Stimulated activated CD8-positive, alpha-beta memory T cell treated with anti-CD3 and anti-CD28 coated beads, Interleukin-2, amount 100 ng/mL, for 1 hour (primary cell): Measurements from ENCODE around the gene CABP5.
"Not testable (repeated sequence)": the region's sequence is repeated elsewhere in the genome, so short reads cannot be mapped to it uniquely, and the experiment has no call there.

Source experiments
- DNase-seq, 2 donors: peaks; one replicate each; pipeline ENCODE4 v3.0.0-alpha.2; 2020; ENCODE audit warnings: low read depth in 2 of 2

Gene CABP5

GRCh38 chr19:48043675-48044258 is at the start of gene CABP5:
TSS of gene CABP5 (minus strand) at chr19:48044079. CDS start at chr19:48043922, 157 bp downstream.
- DNase-seq, result no peak

DNA sequence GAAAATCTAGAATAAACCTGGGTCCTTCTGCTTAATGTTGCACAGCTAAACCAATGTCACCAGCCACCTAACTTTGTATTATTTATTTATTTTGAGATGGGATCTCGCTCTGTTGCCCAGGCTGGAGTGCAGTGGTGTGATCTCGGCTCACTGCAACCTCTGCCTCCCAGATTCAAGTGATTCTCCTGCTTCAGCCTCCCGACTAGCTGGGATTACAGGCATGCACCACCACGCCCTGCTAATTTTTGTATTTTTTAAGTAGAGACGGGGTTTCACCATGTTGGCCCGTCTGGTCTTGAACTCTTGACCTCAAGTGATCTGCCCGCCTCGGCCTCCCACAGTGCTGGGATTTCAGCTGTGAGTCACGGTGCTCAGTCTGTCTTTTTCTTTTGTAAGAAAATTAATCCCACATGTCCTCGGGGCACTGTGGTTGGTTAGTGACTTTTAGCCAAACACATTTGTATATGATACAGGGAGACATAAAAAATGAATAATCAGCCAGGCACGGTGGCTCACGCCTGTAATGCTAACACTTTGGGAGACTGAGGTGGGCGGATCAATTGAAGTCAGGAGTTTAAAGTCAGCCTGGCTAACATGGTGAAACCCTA is 47.3 kb upstream of the CABP5 start:
- not testable (repeated sequence) for DNase-seq

DNA sequence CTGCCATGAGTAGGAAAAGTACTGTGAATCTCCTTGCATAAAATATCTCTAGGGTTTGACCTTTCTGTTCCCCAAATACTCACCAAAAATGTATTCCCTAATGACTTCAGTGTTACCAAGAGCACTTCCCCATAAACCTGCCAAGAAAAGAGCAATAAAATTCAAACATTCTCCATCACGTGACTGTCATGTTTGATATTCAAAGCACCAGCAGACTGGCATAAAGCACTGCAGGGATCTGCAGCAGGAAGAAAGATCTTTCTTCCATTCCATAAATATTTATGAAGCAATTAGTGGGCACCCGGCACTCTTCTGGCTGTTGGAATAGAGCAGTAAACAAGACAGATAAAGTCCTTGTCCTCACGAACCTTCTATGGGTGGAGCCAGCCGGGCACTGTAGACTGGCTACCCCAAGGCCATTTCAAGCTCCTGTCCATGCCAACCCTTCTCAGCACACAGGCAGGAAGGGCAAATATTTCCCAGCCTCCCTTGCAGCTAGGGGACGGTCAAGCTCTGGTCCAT is 46.5 kb upstream of the CABP5 start:
- no peak for DNase-seq

DNA sequence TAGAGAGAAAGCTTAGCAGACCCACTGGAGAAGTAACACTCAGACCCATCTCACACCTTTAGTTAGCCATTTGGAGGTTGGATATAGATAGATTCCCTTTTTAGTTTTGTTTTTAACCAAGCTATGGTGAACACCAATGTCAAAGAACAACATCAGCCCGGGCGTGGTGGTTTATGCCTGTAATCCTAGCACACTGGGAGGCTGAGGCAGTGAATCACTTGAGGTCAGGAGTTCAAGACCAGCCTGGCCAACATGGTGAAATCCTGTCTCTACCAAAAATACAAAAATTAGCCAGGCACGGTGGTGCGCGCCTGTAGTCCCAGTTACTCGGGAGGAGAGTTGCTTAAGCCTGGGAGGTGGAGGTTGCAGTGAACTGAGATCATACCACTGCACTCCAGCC is 45.1 kb upstream of the CABP5 start:
- DNase-seq, result not testable (repeated sequence)

GRCh38 chr19:48085904-48086864 is 42.3 kb upstream of the CABP5 start:
- DNase-seq, result no peak

GRCh38 chr19:48085076-48085475 is 41.2 kb upstream of the CABP5 start:
- no peak for DNase-seq

- no peak for DNase-seq
Observed at GRCh38 chr19:48081106-48081505, 37.2 kb upstream of the CABP5 start.

GRCh38 chr19:48070177-48070769 is 26.4 kb upstream of the CABP5 start:
- DNase-seq, result not testable (repeated sequence)

GRCh38 chr19:48069435-48069834 is 25.6 kb upstream of the CABP5 start:
- no peak for DNase-seq

- no peak for DNase-seq
Observed at GRCh38 chr19:48064509-48064908, 20.6 kb upstream of the CABP5 start.

DNA sequence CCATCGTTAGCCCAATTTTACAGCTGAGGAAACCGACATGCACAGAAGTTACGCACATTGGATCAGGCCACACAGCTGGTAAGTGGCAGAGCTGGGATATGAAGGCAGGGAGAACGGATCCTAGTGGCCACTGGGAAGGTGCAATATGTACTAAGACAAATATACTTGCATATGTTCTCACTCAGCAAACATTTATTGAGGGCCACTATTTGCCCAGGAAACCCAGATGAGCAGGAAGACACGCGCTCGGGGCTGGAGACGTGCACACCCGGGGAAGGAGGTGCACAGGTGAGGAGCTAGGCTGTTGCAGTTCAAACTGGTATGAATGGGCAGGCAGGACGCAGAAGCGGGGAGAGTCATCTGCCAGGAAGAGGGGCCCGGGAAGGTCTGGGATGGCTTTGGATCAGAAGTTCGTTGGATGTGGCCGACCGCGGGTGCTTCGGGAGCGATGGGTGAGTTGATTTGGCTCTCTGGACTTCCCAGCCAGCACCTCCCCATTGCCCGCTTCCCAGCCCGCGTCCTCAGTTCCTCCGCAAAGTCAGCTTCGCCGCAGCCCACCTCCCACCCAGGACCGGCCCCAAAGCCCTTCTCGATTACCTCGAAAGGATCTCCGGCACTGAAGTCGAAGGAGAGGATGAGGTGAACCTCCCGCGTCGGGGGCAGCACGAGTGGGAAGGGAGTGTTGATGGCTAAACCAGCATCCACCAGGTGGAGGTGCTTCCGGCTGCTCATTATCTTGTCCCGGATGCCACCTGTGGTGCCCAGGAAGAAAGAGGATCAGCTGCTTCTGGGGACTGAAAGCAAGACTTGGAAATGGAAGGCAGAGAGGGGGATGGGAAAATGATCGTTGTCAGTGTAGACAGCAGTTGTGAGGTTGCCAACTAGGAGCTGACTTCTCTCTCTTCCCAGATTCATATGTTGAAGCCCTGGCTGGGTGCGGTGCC is 17.8 kb upstream of the CABP5 start:
- DNase-seq, result no peak

DNA sequence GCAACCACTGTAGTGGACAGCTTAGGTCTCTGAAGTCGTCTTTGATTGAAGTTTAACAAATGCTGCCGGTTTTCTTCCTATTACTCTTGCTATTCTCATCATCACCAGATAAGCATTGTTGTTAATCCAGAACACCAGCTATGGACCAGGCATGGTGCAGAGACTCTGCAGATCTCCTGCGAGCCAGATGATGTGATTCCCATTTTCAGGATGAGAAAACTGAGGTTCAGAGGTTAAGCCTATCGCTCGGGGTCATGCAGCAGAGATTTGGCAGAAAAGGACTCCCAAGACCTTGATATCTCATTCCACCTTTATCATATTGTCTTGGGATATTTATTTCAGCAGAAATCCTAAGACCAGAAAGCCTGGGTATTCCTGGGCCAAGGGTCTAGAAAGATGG is 16.5 kb upstream of the CABP5 start:
- no peak for DNase-seq

GRCh38 chr19:48059331-48059730 is 15.5 kb upstream of the CABP5 start:
- no peak for DNase-seq

- DNase-seq, result no peak
Observed at GRCh38 chr19:48053856-48054255, 10.0 kb upstream of the CABP5 start.

DNA sequence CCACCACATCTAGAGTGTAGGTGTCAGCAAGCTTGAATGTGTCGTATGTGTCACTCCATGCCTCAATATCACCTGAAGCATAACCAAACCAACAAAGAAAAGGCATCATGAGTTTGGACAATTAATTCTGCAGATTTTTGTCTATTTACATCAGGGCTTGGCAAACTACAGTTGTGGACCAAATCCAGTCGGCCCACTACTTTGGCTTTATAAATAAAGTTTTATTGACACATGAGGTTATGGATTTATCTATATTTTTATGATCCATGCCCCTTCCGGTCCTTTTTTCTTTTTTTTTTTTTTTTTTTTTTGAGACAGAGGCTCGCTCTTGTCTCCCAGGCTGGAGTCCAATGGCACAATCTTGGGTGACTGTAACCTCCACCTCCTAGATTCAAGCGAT is 9.2 kb upstream of the CABP5 start:
- DNase-seq, result no peak

- DNase-seq, result no peak
Observed at GRCh38 chr19:48051335-48052033, 7.6 kb upstream of the CABP5 start.

DNA sequence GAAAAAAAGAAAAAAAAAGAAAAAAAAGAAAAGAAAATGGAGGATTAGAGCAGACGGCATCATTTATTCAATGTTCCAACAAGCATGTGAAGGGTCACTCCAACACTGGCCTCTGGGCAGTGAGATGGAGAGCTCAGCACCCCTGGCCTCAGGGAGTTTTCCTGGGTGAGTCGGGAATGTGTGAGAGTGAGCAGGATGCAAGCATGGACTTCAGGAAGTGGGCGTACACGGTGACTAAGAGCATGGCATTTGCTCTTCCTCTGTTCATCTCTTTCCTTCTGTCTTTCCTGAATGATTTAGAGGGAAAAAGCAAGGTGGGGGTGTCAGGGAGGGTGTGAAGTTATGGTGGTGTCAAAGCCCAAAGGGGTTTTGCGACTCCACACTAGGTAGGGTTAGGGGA is 682 bp upstream of the CABP5 start:
- no peak for DNase-seq

DNA sequence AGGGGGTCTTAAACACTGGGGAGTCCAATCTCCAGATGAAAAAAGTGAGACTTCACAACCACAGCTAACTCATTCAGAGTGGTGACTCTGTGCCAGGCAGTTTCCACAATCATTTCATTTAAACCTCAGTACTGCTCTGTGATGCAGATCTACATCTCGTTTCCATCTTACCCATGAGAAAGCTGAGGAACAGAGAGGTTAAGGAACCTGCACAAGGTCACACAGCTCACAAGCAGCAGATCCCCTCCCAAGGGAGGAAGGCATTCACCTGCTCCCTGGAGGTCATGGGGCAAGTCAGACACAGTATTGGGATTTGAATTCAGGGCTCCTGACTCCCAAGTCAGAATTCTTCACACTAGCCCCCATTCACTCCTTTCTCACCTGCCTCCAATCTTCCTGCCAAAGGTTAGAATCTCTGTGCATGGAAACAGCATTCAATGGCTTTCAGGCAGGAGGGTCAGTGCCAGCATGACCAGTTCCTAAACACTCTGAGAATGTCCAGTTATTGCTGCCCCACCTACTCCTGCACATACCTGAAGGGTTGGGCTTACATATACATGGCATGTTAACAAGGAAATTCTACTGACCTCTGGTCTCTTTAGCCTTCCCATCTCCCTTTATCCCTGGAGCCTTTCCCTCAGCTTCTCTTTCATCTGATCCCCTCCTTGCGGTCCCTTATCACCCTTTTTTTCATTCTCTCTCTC is 1.9 kb downstream of the CABP5 start:
- DNase-seq, result no peak

GRCh38 chr19:48036765-48037164 is 7.1 kb downstream of the CABP5 start:
- DNase-seq, result no peak

DNA sequence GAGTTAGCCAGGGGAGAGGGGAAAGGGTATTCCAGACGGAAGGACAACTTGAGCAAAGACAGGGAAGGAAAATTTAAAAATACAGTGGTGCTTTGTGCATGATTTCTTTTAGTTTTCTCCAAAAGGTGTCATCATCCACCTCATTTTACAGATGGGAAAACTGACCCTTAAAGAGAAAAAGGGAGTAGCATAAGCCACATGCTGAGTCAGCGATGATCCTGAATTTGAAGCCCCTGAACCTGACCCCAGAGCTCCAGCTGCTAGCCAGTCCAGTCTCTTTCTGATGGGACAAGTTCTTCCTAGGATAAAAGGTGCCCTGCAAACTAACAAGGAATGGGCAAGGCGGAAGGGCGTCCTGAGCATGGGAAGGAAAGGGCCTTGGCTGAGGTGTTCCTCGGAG is 10.3 kb downstream of the CABP5 start:
- no peak for DNase-seq
